Panc1 (cell line): ENCODE measurements around the gene SLC6A1. TPM values are rescaled to one million over a fixed set of nuclear protein-coding genes. Genes with fewer than 3 reads are reported as not detected.
"Not testable (repeated sequence)": the region's sequence is repeated elsewhere in the genome, so short reads cannot be mapped to it uniquely, and the experiment has no call there.

Source experiments
- ATAC-seq: fragments of 200-7000 bp; cut with Tn5 transposase; 2 replicates; pipeline ENCODE4 v1.9.1; 2020; ENCODE audit warnings: mild to moderate bottlenecking, moderate library complexity
- BruUV-seq: library from RNA; stranded (reverse); fragments of 400-500 nt; replicated peaks from 2 replicates; lab custom pipeline; 2021; lab: Mats Ljungman, UMichigan
- CTCF ChIA-PET: fragments of 300-600 bp; sonication (Branson Sonifier 250); formaldehyde crosslinking; loops from one replicate; lab custom pipeline; 2022; ENCODE audit warnings: antibody characterized with exemption; lab: Charles Lee
- POLR2A ChIA-PET: fragments of 300-600 bp; sonication (Branson Sonifier 250); formaldehyde crosslinking; loops from one replicate; lab custom pipeline; 2022; ENCODE audit warnings: antibody characterized with exemption; lab: Charles Lee
- DNase-seq: peaks from one replicate; pipeline ENCODE4 v3.0.0-alpha.2; 2010; ENCODE audit warnings: low read depth, low spot score
- H3K27ac ChIP-seq: 2 replicates; pipeline ENCODE4 v1.5.1; 2011; ENCODE audit warnings: mild to moderate bottlenecking, low read length, inconsistent platforms
- H3K27me3 ChIP-seq: fragments of 200-500 bp; sonication (Bioruptor generic); 2 replicates; pipeline ENCODE4 v1.6.0; 2014; ENCODE audit warnings: low read length, inconsistent platforms; ENCODE audit not compliant: control insufficient read depth, insufficient read depth
- H3K36me3 ChIP-seq: fragments of 200-500 bp; sonication (Bioruptor generic); 2 replicates; pipeline ENCODE4 v1.5.1; 2014; ENCODE audit warnings: inconsistent platforms, mild to moderate bottlenecking, low read length, moderate library complexity; ENCODE audit not compliant: control insufficient read depth, insufficient read depth
- H3K4me1 ChIP-seq: 2 replicates; pipeline ENCODE4 v1.5.1; 2011; ENCODE audit warnings: inconsistent platforms, mild to moderate bottlenecking, low read length, moderate library complexity; ENCODE audit not compliant: control insufficient read depth, insufficient read depth
- H3K4me3 ChIP-seq, 2 experiments: 2 replicates each; pipeline ENCODE4 v1.5.1; 2011 to 2012; ENCODE audit warnings: low read depth in 2 of 2, low read length in 2 of 2, mild to moderate bottlenecking in 2 of 2, inconsistent platforms in 1 of 2, moderate library complexity in 1 of 2
- H3K9me3 ChIP-seq: fragments of 200-500 bp; sonication (Bioruptor generic); 2 replicates; pipeline ENCODE4 v1.5.1; 2014; ENCODE audit warnings: low read depth, mild to moderate bottlenecking, inconsistent platforms, low read length, moderate library complexity; ENCODE audit not compliant: control insufficient read depth, insufficient read depth
- POLR2AphosphoS5 ChIP-seq: IDR thresholded peaks from 2 replicates; pipeline ENCODE4 v1.6.1; 2012; ENCODE audit warnings: mild to moderate bottlenecking, low read depth, low read length, moderate library complexity
- REST ChIP-seq, 2 experiments: IDR thresholded peaks; 2 replicates each; pipeline ENCODE4 v1.6.1; 2011 to 2012; ENCODE audit warnings: low read depth in 2 of 2, control low read depth in 1 of 2, low read length in 1 of 2, mild to moderate bottlenecking in 1 of 2, moderate library complexity in 1 of 2; ENCODE audit not compliant: insufficient read depth in 1 of 2
- SIN3A ChIP-seq: IDR thresholded peaks from 2 replicates; pipeline ENCODE4 v1.6.1; 2012; ENCODE audit warnings: low read depth, mild to moderate bottlenecking, low read length, moderate library complexity, borderline replicate concordance; ENCODE audit not compliant: insufficient read depth
- TCF7L2 ChIP-seq: IDR thresholded peaks from 2 replicates; pipeline ENCODE4 v1.6.1; 2011; ENCODE audit warnings: mild to moderate bottlenecking, low read depth, low read length, inconsistent platforms
- in situ Hi-C: cut with HindIII; loops from 2 replicates; pipeline ENCODE4 v1.10.0; 2016; ENCODE audit warnings: low sequenced_read_pairs, low pct_unique_long_range_greater_than_20kb
- intact Hi-C: fragments of 100-400 bp; cut with micrococcal nuclease; formaldehyde crosslinking; loops from one replicate; pipeline ENCODE4 v1.10.0; 2022; ENCODE audit not compliant: unreplicated experiment
- total RNA-seq: library from RNA; stranded (reverse); gene quantifications from one replicate; pipeline ENCODE4 v1.2.1, GENCODE V29; 2021; ENCODE audit not compliant: unreplicated experiment
- TF ChIP-seq, protein P1 (sequence below): fragments of 450-650 bp; IDR thresholded peaks from 2 replicates; pipeline ENCODE4 v1.5.1; 2017; ENCODE audit warnings: mild to moderate bottlenecking

SLC6A1 gene
- total RNA-seq, 1 experiment from 2014 or later: not detected

DNA sequence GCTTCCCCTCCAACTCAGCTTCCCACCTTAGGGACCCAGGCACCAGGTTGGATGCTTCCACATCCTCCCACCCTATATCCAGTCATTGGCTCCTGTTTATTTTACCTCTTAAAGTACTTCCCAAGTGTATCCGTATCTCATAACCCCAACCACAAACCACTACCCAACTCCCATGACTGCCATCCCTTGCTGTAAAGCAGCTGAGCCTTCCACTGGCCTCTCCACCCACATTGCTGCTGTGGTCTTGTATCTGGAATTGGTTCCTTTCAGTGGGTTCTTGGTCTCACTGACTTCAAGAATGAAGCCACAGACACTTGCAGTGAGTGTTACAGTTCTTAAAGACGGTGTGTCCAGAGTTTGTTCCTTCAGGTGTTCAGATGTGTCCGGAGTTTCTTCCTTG is 81.9 kb downstream of the SLC6A1 start:
- in situ Hi-C loops (no loop called here), intact Hi-C loops (no loop called here)
- no peaks in the 10 kb centered on the region for H3K36me3 ChIP-seq
- POLR2A ChIA-PET: no interaction called here
- H3K27me3 ChIP-seq: no peaks in the 10 kb centered on the region
- BruUV-seq: no TSS peak
- no peak overlapping the region for H3K27ac ChIP-seq
- ATAC-seq (no peak), DNase-seq (no peak)
- TF ChIP-seq REST (IDR thresholded peaks at IDR 0.05; ENCODE audit: insufficient read depth in 1 of 2, low read depth in 2 of 2, low read length in 1 of 2) (no peak), POLR2AphosphoS5 (no peak), TCF7L2 (no peak), SIN3A (no peak)
- TF ChIP-seq, protein P1, sequence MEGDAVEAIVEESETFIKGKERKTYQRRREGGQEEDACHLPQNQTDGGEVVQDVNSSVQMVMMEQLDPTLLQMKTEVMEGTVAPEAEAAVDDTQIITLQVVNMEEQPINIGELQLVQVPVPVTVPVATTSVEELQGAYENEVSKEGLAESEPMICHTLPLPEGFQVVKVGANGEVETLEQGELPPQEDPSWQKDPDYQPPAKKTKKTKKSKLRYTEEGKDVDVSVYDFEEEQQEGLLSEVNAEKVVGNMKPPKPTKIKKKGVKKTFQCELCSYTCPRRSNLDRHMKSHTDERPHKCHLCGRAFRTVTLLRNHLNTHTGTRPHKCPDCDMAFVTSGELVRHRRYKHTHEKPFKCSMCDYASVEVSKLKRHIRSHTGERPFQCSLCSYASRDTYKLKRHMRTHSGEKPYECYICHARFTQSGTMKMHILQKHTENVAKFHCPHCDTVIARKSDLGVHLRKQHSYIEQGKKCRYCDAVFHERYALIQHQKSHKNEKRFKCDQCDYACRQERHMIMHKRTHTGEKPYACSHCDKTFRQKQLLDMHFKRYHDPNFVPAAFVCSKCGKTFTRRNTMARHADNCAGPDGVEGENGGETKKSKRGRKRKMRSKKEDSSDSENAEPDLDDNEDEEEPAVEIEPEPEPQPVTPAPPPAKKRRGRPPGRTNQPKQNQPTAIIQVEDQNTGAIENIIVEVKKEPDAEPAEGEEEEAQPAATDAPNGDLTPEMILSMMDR: no peak
- no peaks in the 10 kb centered on the region for H3K4me1 ChIP-seq
- no peak overlapping the region for H3K4me3 ChIP-seq
- CTCF ChIA-PET: no interaction called here
- 0 out of 2 replicates have a peak, but pooled peaks cover under 1% of the 10 kb centered on the region for H3K9me3 ChIP-seq

DNA sequence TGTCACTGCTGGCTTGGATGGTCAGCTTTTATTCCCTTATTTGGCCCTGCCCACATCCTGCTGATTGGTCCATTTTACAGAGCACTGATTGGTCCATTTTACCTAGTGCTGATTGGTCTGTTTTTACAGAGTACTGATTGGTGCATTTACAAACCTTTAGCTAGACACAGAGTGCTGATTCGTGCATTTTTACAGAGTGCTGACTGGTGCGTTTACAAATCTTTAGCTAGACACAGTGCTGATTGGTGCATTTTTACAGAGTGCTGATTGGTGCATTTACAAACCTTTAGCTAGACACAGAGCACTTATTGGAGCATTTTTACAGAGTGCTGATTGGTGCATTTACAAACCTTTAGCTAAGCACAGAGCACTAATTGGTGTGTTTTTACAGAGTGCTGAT is 82.6 kb downstream of the SLC6A1 start:
- H3K4me3 ChIP-seq, POLR2A ChIA-PET, in situ Hi-C loops, CTCF ChIA-PET, intact Hi-C loops, DNase-seq, ATAC-seq, H3K27me3 ChIP-seq, BruUV-seq, H3K27ac ChIP-seq, H3K4me1 ChIP-seq, H3K36me3 ChIP-seq, H3K9me3 ChIP-seq: not testable (repeated sequence)

DNA sequence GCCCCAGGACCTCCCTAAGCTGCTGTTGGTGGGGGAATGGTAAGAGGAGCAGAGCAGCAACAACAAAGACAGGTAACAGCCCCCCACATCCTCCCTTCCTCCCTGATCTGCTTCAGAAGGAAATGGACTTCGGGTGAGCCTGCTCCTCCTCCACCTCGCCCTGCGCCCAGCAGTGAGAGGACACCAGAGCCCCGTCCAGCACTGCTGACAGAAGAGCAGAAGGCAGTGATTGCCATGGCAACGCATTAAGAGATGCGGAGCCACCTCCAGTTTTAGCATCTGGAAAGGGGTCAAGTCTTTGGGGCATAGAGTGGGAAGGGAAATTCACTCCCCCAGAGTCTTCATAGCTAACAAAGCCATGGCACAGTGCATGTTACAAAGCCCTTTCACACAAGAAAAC is 84.2 kb downstream of the SLC6A1 start:
- no peak for TF ChIP-seq TCF7L2
- TF ChIP-seq, protein P1: no peak
- TF ChIP-seq SIN3A: no peak
- TF ChIP-seq POLR2AphosphoS5: no peak
- TF ChIP-seq REST (IDR thresholded peaks at IDR 0.05; ENCODE audit: insufficient read depth in 1 of 2, low read depth in 2 of 2, low read length in 1 of 2): no peak
- H3K4me3 ChIP-seq: no peak overlapping the region
- CTCF ChIA-PET: no interaction called here
- ATAC-seq (no peak), DNase-seq (no peak)
- H3K9me3 ChIP-seq: no peaks in the 10 kb centered on the region
- no peak overlapping the region for H3K27ac ChIP-seq
- H3K27me3 ChIP-seq: no peaks in the 10 kb centered on the region
- H3K4me1 ChIP-seq: no peaks in the 10 kb centered on the region
- intact Hi-C loops: no loop called here
- in situ Hi-C loops: no loop called here
- no TSS peak for BruUV-seq
- H3K36me3 ChIP-seq: no peaks in the 10 kb centered on the region
- POLR2A ChIA-PET: interaction anchor here (0.8 kb wide), 1 partner anchor 81 kb away, joined by 3 read pairs; no protein-coding TSS in a partner anchor
